LNCAP (cell line): ENCODE data around the gene SLC35E1.

Source experiments
- CTCF ChIP-seq: fragments of 450-650 bp; IDR thresholded peaks from 2 replicates; pipeline ENCODE4 v1.5.1; 2017; ENCODE audit warnings: mild to moderate bottlenecking

Gene SLC35E1

DNA sequence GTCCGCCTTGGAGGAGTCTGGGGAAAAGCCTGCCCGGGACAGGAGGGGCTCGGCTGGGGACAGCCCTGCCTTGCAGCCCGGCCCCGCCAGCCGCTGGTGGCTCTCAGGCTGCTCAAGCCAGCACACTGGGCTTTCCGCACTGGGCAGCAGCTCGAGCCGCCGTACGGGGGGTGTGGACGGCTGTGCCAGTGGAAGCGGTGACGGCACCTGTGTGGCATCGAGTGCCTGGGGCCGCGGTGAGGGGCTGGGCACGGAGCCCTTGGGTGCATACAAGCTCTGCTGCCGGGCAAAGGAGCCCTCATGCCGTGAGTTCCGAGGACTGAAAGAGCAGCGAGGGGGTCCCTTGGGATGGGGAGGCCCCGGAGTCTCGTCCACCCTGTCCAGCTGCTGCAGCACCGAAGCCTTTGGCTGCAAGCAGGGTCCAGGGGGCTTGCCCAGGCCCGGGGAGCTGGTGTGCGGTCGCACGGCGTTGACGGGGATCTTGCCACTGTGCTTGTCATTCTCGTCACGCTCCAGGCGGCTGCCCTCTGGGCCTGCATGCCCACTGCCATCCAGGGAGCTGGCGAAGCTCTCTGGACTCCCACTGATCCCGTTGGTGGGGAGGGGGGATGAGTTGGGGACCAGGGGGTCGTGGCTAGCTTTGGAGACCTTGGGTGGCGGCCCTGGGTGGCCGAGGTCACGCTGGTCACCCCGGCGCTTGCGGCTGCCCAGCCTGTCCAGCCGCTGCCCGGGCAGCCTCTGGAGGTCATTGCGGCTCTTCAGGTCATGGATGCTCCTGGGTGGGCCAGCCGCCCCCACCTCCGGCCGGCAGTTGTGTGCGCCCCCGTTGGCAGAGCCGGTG is 4.7 kb upstream of the SLC35E1 start:
- no peak for TF ChIP-seq CTCF

DNA sequence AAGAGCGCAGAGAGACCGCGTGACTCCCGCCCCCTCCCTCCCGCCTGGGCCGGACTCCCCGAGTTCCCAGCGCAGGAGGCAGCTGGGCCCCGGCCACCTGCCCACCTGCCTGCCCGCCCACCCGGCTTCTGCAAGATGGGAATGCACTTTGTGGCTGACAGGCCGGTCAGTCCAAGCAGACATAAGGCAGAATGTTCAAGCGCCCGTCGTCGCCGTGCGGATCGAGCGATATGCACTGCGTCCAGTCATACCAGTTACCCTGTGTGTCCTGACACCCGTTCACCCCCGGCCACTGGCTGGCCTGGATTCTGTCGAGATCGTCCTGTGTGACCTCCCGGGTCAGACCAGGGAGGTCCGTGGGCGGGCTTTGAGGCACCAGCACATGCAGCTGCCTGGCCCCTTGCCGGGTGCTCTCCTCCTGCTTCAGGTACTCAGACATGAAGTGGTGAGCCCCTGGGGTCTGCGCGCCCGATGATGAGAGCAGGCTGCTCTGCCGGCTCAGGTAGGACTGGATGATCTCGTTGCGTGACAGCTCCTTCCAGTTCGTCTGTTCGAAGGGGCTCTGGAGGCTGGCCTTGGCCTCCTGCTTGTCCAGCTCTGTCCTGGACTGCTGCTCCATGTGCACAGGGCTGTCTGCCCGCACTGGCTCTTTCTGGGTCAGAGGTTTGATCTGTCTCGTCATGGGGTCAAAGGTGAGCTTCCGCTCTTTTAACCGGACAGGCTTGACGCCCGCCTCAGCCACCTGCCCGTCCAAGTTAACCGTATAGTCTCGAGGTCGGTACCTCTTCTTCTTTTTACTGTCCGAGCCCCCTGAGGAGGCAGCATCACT is 3.9 kb upstream of the SLC35E1 start:
- TF ChIP-seq CTCF = no peak

DNA sequence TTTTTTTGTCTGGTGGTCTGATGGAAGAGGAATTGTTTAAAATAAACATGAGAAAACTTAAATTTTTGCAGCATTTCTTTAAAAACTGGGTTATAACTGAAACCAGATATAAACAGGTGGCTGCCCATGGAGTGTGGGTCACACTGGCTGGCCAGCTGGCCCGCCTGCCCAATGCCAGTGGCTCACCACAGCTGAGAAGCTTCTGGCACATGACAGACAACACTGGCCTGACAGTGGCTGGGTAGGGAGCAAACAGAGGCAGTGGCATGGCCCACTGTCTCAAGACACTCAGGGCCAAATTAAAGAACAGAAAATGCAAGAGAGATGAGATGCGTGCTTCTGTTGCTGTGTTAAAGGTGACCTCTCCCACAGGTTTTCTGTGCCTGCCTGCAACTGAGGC is 3.1 kb upstream of the SLC35E1 start:
- TF ChIP-seq CTCF = no peak

- no peak for TF ChIP-seq CTCF
These were observed 1.7 kb upstream of the SLC35E1 start for GRCh38 chr19:16573925-16574324.

DNA sequence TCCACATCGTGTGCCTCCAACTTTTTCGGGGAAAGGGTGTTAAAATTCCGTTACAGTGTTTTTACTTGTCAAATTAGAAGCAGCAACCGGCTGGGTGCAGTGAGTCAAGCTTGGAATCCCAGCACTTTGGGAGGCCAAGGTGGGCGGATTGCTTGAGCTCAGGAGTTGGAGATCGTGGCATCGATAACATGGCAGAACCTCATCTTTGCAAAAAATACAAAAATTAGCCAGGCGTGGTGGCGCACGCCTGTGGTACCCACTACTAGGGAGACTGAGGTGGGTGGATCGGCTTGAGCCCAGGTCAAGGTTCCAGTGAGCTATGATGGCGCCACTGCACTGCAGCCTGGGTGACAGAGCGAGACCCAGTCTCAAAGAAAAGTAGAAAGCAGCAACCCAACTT is 1.1 kb upstream of the SLC35E1 start:
- TF ChIP-seq CTCF = no peak

DNA sequence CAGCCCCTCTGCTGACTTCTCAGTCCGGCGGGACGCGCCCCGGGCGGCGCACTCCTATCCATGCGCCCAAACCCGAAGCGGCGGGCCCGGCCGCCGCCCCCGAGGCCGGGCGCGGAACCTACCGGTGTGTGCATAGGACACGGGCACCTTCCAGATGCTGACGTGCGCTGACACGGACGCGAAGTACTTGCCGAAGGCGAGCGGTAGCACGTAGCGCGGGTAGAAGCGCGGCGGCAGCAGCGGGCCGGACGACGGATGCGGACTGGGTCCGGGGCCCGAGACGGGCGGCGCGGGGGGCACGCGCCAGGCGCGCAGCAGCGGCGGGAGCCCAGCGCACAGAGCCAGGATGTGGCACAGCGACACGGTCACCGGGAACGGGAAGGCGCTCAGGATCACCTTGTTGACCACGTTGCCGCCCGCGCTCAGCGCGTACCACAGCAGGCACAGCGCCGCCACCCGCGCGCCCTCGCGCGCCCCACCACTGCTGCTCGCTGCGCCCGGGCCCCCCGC is 338 bp downstream of the SLC35E1 start:
- TF ChIP-seq CTCF = no peak

DNA sequence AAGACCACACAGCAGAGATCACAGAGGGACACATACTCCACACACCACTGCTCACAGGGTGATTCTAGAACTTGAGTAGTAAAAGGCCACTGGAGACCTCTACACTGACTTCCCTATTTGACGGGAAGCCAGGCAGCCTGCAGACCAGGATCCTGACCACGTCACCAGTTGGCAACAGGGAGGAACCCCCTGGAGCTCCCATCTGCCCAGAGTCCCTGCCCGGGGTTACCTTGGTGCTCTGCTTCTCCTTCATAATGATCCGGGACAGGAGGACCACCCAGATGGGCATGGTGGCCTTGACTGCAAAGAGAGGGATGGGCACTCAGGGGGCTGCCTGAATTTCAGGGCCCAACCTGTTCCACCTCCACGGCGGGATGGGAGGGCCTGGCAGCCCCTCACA is 932 bp downstream of the SLC35E1 start:
- no peak for TF ChIP-seq CTCF
